Measurements from ENCODE around the gene ANKS1A.
"Not testable (repeated sequence)": the region's sequence is repeated elsewhere in the genome, so short reads cannot be mapped to it uniquely, and the experiment has no call there.

ANKS1A gene

DNA sequence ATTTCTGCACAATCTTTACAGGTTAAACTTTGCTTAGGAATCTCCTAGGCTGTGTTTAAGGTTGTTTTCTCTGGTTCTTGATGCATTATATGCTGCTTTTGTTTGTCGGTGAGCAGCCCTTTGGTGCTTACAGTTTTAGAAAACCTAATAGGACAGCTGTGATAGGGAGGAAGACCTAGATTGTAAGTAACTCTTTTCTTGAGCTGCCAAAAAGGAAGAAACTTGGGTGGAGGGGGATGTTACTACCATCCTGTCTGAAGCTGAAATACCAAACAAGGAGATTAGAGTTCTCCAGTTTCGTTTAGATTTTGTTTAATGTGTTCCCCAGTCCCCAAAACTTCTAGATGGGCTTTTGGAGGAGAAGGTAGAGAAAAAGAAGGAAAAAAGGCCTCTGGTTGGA lies 72.0 kb downstream of the ANKS1A start:
- no peak for DNase-seq (ENCODE audit: low read depth)

DNA sequence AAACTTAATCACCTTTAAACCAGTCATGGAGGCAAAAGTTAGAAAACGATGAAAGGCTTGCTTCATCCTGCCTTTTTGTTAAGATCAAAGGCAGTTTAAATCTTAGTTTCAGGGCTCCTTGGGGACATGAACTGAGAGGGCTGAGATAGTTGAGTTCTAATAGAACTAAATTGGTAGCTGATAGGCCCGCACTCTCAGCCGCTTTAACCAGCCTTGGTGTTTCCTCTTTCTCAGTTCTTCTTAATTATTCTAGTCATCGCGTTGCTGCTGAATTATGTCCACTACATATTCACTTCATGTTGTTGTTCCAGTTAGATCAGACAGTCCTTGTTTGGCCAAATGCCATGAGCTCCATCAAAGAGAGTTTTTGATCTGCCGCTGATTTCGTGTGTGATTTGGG lies 72.5 kb downstream of the ANKS1A start:
- DNase-seq (ENCODE audit: low read depth): no peak

DNA sequence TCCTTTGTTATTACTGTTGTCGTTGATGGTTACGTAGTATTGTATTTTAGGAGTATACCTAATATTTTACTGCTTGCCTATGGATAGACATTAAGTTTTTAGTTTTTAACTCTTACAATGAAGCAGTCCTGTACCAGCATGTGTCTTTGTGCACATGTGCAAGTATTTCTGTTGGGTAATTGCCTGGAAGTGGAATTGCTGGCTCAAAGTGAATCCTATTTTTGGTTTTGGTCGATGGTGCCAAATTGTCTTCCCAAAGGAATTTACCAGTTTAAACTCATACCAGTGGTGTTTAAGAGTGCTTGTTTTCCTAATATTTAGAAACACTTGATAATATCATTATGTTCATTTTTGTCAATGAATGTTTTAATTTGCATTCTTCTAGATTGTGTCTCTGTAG lies 75.5 kb downstream of the ANKS1A start:
- DNase-seq (ENCODE audit: low read depth): no peak

DNA sequence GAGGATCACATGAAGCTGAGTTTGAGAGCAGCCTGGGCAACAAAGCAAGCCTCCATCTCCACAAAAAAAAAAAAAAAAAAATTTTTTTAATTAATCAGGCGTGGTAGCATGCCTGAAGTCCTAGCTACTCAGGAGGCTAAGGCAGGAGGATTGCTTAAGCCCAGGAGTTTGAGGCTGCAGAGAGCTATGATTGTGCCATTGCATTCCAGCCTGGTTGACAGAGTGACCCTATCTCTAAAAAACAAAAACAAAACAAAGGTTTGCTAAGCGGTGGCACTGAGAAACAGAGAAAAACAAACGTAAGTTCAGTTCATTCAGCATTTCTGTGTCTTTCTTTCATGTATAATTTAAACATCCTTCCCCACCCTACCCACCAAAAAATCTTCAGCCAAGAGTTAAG lies 78.4 kb downstream of the ANKS1A start:
- no peak for DNase-seq (ENCODE audit: low read depth)

DNA sequence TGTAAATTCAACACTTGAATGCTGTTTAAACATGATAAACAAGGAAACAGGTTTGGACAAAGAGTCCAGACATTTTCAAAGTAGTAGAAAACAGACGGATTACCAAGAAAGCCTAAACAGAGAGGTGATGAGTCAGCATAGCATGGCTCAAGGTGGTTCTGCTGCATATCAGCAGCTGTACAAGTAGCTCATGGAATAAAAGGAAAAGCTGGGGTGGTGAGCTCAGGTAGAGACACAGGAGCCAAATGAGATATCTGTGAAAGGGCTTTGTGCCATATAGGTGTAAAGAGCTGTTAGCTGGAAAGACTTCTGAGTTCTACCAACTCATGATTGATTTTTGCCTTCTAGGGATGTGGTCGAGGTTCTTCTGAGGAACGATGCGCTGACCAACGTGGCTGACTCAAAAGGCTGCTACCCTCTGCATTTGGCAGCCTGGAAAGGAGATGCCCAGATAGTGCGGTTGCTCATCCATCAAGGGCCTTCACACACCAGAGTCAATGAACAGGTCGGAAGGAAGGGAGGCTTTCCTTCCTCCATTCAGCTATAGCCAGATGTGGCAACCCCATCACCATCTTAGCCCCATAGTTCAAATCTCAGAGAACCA lies 80.7 kb downstream of the ANKS1A start:
- DNase-seq (ENCODE audit: low read depth): no peak

DNA sequence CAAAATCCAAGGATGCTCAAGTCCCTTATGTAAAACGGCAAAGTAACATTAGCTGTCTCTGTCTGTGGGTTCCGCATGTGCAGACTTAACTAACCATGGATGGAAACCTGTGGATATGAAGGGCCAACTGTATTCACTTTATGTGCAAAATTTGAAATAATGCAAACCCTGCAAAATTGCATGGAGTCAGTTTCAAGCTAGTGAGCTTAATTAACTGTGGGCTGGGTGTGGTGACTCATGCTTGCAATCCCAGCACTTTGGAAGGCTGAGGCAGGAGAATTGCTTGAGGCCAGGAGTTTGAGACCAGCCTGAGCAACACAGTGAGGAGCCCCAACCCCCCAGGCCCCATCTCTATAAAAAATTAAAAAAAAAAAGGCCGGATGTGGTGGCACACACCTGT lies 81.4 kb downstream of the ANKS1A start:
- DNase-seq (ENCODE audit: low read depth): no peak

DNA sequence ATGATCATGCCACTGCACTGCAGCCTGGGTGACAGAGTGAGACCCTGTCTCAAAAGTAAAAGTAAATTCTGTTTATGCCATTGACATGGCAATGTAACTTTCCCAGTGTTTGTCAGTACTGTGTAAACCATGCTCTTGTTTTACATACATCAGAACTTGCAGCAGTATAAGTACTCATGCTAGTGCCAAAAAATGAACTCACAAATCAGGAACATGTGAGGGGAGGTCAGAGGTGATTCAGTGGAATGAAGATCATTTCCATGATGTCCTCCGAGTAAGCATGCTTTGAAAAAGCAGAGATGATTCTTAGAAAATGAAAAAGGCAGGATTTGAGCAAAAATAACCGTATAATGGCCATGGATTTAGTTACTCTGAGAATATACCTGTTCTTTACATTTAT lies 81.9 kb downstream of the ANKS1A start:
- no peak for DNase-seq (ENCODE audit: low read depth)

DNA sequence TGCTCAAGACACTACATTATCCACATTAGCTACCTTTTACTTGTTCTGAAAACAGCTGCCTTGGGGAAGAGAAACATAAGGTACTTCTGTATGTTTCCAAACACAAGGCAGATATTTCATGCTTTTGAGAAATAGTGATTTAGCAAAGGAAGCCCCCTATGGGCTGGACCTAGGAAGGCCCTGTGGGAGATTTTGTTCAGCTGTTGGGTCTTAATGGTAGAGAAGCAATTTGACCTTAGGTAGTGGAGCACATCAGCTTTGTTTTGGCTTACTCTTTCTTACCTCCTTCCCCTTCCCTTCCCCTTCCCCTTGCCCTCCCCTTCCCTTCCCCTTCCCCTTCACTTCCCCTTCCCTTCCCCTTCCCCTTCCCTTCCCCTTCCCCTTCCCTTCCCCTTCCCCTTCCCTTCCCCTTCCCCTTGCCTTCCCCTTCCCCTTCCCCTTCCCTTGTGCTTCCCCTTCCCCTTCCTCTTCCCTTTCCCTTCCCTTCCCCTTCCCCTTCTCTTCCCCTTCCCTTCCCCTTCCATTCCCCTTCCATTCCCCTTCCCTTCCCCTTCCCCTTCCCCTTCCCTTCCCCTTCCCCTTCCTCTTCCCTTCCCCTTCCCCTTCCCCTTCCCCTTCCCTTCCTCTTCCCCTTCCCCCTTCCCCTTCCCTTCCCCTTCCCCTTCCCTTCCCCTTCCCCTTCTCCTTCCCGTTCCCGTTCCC lies 84.6 kb downstream of the ANKS1A start:
- DNase-seq (ENCODE audit: low read depth): no peak

DNA sequence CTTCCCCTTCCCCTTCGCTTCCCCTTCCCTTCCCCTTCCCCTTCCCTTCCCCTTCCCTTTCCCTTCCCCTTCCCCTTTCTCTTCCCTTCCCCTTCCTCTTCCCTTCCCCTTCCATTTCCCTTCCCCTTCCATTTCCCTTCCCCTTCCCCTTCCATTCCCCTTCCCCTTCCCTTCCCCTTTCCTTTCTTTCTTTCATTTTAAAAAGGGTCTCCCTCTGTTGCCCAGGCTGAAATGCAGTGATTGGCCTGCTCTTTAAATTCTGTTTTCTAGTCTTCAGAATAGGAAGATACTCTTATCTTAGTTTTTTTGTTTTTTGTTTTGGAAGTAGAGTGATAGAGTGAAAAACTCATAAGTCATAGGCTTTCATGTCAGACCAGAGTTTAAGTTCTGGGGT lies 85.2 kb downstream of the ANKS1A start:
- no peak for DNase-seq (ENCODE audit: low read depth)

DNA sequence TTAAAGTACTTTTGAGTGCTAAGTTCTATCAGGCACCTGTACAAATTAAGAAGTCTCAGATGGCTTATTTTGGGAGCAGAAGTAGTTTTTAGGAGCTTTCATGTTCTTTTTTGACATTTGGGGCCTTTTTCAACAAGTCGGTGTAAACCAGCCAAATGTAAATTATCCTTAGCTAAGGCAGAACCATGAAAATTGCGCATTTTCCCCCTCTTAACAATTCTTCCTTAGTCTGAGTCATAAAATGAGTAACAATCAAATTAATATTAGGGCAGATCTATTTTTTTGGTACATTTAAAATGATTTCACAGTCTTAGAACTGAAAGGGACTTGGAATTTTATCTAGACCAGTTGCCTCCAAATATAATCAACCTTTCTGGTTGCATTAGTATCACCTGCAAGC lies 87.2 kb downstream of the ANKS1A start:
- DNase-seq (ENCODE audit: low read depth): no peak

DNA sequence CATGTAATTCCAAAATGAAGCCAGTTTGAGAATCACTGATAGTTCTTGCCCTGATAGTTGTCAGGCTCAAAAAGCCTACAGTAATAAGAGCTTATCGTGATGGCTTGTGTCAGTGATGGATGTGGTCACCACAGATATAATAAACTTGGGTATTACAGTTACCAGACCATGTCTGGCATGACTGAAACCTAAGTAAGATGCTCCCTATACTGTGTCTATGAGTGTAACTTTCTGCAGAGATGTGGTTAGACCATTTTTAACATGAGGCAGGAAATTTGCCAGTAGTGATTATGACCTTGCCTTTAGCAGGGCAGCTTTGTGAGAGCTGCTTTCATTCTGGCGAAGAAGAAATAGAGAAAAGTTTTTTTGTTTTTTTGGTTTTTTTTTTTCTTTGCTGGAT lies 90.2 kb downstream of the ANKS1A start:
- no peak for DNase-seq (ENCODE audit: low read depth)

DNA sequence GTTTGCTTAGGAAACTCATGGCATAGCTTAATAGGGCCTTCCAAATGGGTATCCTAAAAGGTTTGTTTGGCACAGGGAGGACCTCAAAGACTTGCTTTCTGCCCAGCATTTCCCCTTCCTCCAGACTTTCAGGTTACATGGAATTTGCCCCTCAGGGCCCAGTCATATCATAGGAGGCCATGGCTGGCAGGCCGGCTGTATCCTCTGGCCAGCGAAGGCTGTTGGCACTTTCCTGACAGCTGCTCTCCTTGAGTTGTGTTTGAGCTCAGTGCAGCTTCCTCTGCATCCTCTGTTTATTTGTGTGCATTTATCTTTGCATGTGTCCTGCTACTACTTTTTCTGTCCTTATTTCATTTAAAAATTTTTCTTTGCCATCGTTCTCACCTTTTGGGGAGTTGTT lies 90.9 kb downstream of the ANKS1A start:
- DNase-seq (ENCODE audit: low read depth): no peak

DNA sequence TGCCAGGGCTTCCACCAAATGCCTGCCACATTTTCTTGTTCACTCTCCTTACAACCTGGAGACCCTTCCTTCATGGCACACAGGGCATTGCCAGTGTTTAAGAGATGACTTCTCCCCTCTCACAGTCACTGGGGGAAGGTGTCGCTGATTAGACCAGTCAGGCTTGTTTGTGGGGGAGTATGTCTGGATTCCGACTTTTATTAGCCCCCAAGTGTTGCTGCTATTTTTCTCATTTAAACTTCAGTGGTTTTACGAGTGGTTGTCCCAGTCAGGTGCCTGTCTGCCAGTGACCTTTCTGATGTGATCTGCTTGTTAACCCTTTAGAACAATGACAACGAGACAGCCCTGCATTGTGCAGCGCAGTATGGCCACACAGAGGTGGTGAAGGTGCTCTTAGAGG lies 92.3 kb downstream of the ANKS1A start:
- no peak for DNase-seq (ENCODE audit: low read depth)

DNA sequence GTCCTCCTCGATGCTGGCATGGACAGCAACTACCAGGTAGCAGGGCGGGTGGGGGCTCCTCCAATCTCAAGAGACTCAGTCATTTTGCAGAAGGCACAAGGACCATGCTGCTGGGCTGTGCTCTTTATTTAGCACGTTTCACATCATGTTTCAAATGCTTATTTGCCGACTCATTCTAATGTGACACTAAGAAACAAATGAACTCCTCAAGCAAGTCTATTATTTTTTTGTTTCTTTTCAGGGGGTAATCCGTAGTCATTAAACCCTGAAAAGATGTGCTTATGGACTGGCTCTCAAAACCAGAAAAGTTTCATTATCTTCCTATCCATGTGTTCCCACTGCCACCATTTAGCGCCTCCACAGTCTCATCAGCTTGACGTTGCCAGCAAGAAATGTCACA lies 92.9 kb downstream of the ANKS1A start:
- DNase-seq (ENCODE audit: low read depth): no peak

DNA sequence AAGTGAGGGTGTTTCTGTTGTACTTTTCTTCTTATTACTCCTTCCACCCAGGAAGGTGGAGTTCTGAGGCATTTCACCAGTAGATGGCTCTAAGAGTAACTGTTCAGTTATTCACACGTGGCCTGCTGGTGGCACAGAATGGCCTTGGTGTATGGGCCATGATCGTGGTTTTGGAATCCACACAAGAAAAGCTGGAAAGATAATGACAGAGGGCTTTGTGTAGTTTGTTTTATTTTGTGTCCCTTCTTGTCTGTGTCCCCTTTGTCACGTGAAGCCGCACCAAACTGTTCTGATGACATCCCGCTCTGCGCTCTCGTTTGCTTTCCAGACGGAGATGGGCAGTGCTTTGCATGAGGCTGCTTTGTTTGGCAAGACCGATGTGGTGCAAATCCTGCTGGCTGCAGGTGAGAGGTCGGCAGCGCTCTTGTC lies 93.4 kb downstream of the ANKS1A start:
- no peak for DNase-seq (ENCODE audit: low read depth)

DNA sequence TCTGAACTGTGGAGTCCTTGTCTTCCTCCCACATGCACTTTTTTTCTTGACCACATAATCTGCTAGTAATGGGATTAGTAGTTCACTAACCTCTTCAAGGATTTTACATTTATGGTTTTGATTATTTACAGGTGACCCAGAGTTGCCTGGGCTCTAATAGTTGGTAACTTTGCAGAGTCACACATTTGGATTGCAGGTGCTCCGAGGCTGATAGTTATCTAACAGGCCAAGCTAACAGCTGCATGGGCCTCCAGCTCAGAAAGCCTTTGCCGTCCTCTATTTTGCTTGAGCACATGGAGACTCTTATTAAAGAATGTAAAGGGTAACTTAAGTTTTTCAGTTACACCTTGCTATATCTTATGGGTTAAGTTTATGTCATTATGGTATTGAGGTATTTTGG lies 95.4 kb downstream of the ANKS1A start:
- no peak for DNase-seq (ENCODE audit: low read depth)

DNA sequence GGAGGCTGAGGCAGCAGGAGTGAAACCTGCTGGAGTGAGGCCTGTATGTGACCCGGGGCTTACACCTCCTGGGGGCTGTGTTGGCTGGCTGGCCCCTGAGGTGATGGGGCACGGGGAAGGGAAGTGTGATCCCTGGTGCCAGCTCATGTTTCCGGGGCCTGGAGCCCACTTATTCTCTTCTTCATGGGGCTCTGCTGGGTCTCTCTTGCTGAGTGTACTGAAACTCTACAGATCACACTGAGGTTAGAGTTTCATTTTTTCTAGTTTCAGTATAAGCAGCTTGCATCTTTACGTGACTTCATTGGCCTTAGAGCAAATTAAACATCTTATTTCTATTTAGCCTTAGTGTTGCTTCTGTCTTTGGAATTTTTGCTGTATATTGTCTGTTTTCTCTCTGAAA lies 96.2 kb downstream of the ANKS1A start:
- DNase-seq (ENCODE audit: low read depth): no peak

DNA sequence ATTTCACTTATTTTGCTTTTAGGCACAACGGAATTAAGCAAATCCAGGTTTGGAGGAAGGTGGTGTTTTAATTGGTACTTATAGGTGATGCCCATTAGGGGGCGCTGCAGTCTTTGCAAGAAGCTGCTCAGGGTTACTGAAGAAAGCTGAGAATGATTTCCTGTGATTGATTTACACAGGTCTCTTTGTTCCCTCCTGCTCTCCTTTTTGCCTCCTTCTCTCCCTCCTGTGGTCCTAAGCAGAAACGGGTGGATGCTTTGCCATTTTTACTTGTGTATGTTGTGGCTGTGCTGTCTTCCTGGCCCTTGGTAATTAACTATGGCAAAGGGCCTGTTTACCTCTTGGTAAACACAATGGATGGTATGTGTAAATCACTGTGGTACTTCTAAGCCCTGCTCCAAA lies 97.8 kb downstream of the ANKS1A start:
- peak; percentile 34 for DNase-seq (ENCODE audit: low read depth)

DNA sequence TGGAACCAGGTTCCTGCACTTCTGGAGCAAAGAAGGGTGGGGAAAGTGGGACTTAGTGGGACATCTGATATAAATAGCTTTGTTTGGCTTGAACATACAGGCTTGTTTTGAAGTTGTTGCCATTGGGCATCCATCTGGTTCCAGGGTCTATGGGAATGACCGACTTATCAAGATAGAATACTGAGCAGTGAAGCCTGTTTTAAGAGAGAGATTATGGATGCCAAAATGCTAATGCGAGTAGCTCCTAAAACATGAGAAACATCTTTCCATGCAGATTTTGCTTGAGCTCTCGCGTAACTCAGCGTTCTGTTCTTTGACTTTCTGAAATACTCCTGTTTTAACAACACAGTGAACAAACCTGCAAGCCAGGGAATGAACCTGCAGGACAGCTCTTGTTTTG lies 98.5 kb downstream of the ANKS1A start:
- no peak for DNase-seq (ENCODE audit: low read depth)

DNA sequence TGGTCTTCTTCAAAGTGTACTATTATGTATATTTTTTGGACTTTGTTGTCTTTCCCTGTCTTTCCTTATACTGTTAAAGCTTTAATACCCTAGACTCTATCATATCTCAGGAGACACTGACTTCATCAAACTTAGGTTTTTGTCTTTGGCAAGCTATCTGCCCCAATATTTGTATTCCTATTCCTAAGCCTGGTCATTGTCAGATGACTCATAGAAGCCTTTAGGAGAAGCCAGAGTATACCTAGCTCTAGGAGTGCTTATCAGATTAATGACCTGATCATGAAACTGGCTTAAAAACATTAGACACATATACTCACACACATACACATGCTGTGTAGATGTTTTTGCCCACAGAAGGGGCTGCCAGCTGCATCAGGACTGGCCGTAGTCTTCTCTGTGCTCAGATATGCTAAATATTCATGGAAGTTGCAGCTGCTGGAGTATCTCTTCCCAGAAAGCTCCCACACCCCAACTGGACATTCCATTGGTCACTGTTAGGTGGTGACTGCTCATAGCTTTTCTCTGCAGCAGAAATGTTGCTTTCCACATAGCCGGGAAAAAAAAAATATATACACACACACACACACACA lies 102.0 kb downstream of the ANKS1A start:
- no peak for DNase-seq (ENCODE audit: low read depth)

DNA sequence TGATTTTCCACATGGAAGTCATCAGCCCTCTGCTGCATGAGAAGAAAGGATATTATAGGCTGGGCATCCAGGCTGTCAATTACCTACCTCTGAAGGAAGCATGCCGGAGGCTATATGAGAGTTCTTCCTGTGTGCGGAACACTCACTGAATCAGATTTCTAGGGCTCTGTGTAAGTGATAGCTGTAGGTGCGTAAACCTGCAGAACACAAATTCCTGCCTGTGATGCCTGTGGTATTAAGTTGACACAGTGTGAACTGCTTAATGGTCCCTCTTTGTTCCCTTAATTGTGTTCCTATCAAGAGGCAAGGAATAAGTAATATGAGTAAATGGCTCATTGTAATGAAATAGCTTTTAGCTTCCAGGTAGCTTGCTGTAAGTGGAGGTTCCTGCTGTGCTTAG lies 103.3 kb downstream of the ANKS1A start:
- no peak for DNase-seq (ENCODE audit: low read depth)

DNA sequence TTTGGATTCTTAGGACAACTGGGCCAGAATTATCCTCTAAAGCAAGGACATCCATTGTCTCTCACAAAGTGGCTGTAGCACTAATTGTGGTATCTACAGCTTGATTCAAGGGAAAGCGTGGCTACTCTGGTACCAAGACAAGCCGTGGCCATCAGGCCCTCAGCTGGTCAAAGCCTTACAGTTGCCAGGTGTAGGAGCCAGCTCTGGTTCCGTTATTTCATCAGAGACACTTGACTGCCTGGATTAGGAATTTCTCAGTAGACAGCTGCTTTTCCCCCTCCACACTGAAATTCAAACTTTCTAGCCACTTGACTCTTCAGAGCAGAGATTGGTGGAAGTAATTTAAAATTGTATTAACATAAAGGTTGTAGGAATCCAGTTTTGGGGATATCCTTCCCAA lies 104.2 kb downstream of the ANKS1A start:
- no peak for DNase-seq (ENCODE audit: low read depth)

DNA sequence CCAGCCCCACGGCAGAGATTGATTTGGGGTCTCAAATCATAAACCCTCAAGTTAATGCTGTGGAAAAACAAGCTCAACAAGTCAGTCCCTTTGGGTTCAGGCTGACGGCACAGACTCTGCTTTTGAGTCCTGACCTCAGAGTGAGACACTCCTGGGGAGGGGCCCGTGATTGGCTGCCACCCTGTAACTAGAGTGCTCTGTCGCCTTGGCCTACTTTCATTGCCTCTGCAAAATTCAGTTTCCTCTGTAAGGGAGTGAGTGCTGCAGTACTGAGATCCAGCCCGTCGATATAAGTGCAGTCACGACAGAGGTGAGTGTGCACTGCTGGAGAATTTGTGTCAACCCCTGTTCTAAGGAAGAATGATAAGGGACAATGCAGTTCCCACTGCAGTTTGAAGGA lies 105.6 kb downstream of the ANKS1A start:
- no peak for DNase-seq (ENCODE audit: low read depth)

DNA sequence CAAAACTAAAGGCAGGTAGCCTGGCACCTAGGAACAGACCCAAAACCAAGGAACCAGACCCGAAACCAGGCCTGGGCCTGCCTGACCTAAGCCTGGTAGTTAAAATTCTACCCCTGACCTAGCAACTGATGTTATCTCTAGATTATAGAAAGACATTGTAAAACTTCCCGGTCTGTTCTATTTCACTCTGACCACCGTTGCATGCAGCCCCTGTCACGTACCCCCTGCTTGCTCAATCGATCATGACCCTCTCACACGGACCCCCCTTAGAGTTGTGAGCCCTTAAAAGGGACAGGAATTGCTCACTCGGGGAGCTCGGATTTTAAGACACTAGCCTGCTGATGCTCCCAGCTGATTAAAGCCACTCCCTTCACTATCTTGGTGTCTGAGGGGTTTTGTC lies 109.4 kb downstream of the ANKS1A start:
- DNase-seq (ENCODE audit: low read depth): not testable (repeated sequence)
